IPS-15b (cell line): ENCODE measurements around the gene ANKRD62.
"Not testable (repeated sequence)": the region's sequence is repeated elsewhere in the genome, so short reads cannot be mapped to it uniquely, and the experiment has no call there.

ENCODE experiments used
- H3K27me3 ChIP-seq: one replicate; pipeline ENCODE4 v1.6.1; 2013; ENCODE audit warnings: low read length; ENCODE audit not compliant: control insufficient read depth, insufficient read depth
- H3K36me3 ChIP-seq: one replicate; pipeline ENCODE4 v1.6.1; 2013; ENCODE audit warnings: low read length; ENCODE audit not compliant: control insufficient read depth, insufficient read depth
- H3K4me1 ChIP-seq: one replicate; pipeline ENCODE4 v1.6.1; 2013; ENCODE audit warnings: mild to moderate bottlenecking, low read length; ENCODE audit not compliant: control insufficient read depth, insufficient read depth
- H3K4me3 ChIP-seq: one replicate; pipeline ENCODE4 v1.5.1; 2013; ENCODE audit warnings: low read depth, low read length
- H3K9ac ChIP-seq: one replicate; pipeline ENCODE4 v1.6.1; 2013; ENCODE audit warnings: low read depth, mild to moderate bottlenecking, low read length
- H3K9me3 ChIP-seq: one replicate; pipeline ENCODE4 v1.6.1; 2013; ENCODE audit warnings: mild to moderate bottlenecking, low read length; ENCODE audit not compliant: control insufficient read depth, insufficient read depth

The ANKRD62 gene

DNA sequence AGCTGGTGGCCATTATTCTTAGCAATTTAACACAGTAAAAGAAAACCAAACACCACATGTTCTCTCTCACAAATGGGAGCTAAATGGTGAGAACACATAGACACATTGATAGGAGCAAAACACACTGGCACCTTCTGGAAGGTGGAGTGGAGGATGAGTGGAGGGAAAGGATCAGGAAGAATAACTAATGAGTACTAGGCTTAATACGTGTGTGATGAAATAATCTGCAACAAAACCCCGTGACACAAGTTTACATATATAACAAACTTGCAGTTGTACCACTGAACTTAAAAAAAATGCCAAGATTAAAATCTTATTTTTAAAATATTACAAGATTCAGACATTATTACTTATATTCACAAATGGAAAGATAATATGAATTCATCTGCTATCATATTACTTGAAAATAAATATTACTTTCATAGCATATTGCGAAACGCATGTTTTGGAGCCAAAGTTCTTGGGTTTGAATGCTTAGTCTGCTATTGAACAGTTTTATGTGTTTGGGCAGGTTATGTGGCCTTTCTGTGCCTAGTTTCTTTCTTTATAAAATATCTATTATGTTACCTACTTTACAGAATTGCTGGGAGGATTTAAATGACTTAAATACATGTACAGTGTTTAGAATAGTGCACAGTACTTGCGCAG lies 20.5 kb downstream of the ANKRD62 start:
- H3K9me3 ChIP-seq: no peaks in the 10 kb centered on the region
- H3K9ac ChIP-seq: no peak overlapping the region
- H3K4me1 ChIP-seq: no peaks in the 10 kb centered on the region
- no peak overlapping the region for H3K4me3 ChIP-seq
- no peaks in the 10 kb centered on the region for H3K27me3 ChIP-seq
- H3K36me3 ChIP-seq: no peaks in the 10 kb centered on the region

DNA sequence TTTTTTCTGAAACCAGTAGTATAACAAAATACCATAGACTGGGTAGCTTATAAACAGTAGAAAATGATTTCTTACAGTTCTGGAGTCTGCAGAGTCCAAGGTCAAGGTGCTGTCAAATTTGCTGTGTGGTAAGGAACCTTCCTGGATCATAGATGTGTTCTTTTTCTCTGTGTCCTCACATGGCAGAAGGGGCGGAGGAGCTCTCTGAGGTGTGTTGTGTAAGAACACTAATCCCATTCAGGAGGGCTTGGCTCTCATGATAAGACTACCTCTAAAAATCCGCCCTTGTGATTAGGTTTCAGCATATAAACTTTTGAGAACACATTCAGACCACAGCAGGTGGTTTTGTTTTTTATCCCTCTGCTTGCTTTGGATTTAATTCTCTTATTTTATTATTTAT lies 25.7 kb downstream of the ANKRD62 start:
- no peaks in the 10 kb centered on the region for H3K4me1 ChIP-seq
- no peak overlapping the region for H3K4me3 ChIP-seq
- H3K9me3 ChIP-seq: no peaks in the 10 kb centered on the region
- H3K27me3 ChIP-seq: no peaks in the 10 kb centered on the region
- H3K9ac ChIP-seq: no peak overlapping the region
- no peaks in the 10 kb centered on the region for H3K36me3 ChIP-seq

DNA sequence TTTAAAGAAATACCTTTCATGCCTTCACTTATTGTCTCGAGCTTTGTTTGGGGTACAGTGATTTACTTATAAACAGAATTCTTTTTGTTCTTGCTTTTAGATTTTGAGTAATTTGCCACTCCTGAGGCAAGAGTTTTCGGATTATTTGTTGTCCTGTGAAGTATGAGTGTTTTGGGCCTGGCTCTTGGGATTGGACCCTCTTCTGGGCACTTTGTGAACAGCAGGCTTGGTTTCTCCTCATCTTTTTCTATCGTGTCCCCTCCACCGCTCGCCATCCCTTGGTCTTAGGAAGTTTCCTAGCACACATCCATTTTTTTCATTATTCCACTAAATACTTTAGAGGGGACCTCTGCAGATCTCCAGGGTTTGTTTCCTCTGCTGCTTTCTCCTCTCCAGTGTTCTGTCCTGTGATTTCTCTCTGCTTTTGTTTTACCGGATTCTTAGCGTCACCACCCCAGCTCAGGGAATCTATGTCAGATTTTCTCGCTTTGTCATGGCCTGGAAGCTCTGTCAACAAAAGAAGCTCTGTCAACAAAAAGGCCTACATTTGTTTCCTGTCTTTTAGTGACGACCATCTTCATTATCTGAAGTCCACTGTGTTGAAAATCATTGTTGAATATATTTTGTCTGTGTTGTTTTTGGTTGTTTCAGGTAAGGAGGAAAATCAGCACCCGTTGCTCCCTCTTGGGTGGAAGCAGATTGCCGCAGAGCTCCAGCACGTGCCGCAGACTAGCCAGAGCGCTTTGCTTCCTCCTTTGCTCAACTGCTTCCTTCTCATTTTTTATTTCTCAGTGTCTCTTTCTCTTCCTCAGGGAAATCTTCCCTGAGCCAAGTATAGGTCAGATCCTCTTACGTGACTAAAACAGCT lies 27.8 kb downstream of the ANKRD62 start:
- Histone ChIP-seq H3K36me3 (no peaks in the 10 kb centered on the region), H3K4me3 (no peak overlapping the region), H3K9me3 (no peaks in the 10 kb centered on the region), H3K4me1 (no peaks in the 10 kb centered on the region), H3K9ac (no peak overlapping the region), H3K27me3 (no peaks in the 10 kb centered on the region)

DNA sequence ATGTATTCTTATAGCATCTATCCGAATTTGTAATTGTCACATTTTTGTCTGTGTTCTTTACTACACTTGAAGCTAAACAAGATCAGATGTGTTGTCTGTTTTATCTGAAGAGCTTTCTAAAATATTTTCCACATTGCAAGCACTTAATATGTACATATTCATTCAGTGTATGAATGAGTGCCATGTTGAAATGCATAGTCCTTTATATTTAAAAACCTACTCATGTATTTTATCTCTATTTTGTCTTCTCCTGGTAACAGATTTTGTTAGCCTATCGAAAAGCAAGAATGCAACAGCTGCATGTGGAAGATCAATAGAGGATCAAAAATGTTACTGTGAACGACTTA lies 28.4 kb downstream of the ANKRD62 start:
- H3K9ac ChIP-seq, H3K27me3 ChIP-seq, H3K9me3 ChIP-seq, H3K36me3 ChIP-seq, H3K4me3 ChIP-seq, H3K4me1 ChIP-seq: not testable (repeated sequence)

DNA sequence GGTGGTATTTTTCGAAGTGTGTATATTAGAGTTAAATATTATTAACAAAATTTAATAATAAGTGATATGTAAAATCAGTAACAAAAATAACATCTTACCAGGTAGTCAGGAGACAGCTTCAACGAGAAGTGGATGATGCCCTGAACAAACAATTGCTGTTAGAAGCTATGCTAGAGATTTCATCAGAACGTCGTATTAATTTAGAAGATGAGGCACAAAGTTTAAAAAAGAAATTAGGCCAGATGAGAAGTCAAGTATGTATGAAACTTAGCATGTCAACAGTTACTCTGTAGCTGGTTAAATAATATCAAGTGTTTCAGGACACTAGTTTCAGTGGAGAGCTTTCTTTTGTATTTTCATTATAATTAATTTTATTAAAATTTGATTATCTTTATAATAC lies 34.0 kb downstream of the ANKRD62 start:
- not testable (repeated sequence) for H3K9ac ChIP-seq, H3K4me3 ChIP-seq, H3K9me3 ChIP-seq, H3K4me1 ChIP-seq, H3K36me3 ChIP-seq, H3K27me3 ChIP-seq

DNA sequence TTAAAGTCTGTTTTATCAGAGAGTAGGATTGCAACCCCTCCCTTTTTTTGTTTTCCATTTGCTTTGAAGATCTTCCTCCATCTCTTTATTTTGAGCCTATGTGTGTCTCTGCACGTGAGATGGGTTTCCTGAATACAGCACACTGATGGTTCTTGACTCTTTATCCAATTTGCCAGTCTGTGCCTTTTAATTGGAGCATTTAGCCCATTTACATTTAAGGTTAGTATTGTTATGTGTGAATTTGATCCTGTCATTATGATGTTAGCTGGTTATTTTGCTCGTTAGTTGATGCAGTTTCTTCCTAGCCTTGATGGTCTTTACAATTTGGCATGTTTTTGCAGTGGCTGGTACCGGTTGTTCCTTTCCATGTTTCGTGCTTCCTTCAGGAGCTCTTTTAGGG lies 45.2 kb downstream of the ANKRD62 start:
- not testable (repeated sequence) for H3K27me3 ChIP-seq, H3K4me1 ChIP-seq, H3K36me3 ChIP-seq, H3K9ac ChIP-seq, H3K9me3 ChIP-seq, H3K4me3 ChIP-seq

DNA sequence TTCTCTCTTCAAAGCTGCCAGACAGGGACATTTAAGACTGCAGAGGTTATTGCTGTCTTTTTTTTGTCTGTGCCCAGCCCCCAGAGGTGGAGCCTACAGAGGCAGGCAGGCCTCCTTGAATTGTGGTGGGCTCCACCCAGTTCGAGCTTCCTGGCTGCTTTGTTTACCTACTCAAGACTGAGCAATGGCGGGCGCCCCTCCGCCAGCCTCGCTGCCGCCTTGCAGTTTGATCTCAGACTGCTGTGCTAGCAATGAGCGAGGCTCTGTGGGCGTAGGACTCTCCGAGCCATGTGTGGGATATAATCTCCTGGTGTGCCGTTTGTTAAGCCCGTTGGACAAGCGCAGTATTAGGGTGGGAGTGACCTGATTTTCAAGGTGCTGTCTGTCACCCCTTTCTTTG lies 47.2 kb downstream of the ANKRD62 start:
- H3K9ac ChIP-seq, H3K36me3 ChIP-seq, H3K27me3 ChIP-seq, H3K9me3 ChIP-seq, H3K4me1 ChIP-seq, H3K4me3 ChIP-seq: not testable (repeated sequence)

DNA sequence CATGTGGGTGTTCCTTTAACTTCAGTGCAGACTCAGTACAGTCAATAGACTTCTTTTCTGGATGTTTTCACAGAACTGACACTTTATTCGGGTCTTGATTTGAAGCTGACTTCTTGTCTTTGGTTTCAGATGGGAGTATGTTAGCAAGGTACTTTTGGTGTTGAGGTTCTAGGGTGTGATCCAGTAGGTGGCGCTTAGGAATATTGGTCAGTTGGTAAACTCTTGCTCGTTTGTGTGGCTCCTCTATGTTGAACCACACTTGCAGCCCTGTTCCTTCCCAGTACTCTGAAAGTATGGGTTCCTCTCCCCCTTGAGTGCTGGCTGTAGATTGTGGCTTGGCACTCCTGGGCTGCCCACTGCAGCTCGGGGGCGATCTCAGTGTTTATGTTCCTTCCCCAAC lies 48.1 kb downstream of the ANKRD62 start:
- not testable (repeated sequence) for H3K9me3 ChIP-seq, H3K9ac ChIP-seq, H3K36me3 ChIP-seq, H3K4me1 ChIP-seq, H3K4me3 ChIP-seq, H3K27me3 ChIP-seq

DNA sequence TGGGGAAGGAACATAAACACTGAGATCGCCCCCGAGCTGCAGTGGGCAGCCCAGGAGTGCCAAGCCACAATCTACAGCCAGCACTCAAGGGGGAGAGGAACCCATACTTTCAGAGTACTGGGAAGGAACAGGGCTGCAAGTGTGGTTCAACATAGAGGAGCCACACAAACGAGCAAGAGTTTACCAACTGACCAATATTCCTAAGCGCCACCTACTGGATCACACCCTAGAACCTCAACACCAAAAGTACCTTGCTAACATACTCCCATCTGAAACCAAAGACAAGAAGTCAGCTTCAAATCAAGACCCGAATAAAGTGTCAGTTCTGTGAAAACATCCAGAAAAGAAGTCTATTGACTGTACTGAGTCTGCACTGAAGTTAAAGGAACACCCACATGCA lies 55.8 kb downstream of the ANKRD62 start:
- not testable (repeated sequence) for H3K9ac ChIP-seq, H3K4me1 ChIP-seq, H3K4me3 ChIP-seq

DNA sequence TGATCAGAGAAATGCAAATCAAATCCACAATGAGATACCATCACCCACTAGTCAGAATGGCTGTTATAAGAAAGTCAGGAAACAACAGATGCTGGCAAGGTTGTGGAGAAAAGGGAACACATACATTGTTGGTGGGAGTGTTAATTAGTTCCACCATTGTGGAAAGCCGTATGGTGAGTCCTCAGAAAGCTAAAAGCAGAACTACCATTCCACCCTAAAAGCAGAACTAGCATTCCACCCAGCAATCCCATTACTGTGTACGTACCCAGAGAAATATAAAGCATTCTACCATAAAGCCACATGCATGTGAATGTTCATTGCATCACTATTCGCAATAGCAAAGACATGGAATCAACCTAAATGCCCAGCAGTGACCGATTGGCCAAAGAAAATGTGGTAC lies 60.7 kb downstream of the ANKRD62 start:
- no peaks in the 10 kb centered on the region for H3K4me1 ChIP-seq
- H3K9ac ChIP-seq: no peak overlapping the region
- no peaks in the 10 kb centered on the region for H3K36me3 ChIP-seq
- H3K4me3 ChIP-seq: no peak overlapping the region
- H3K9me3 ChIP-seq: no peaks in the 10 kb centered on the region
- no peaks in the 10 kb centered on the region for H3K27me3 ChIP-seq

More for the DNA sequence above, 55.8 kb downstream of the ANKRD62 start:
- not testable (repeated sequence) for H3K9me3 ChIP-seq, H3K27me3 ChIP-seq, H3K36me3 ChIP-seq

DNA sequence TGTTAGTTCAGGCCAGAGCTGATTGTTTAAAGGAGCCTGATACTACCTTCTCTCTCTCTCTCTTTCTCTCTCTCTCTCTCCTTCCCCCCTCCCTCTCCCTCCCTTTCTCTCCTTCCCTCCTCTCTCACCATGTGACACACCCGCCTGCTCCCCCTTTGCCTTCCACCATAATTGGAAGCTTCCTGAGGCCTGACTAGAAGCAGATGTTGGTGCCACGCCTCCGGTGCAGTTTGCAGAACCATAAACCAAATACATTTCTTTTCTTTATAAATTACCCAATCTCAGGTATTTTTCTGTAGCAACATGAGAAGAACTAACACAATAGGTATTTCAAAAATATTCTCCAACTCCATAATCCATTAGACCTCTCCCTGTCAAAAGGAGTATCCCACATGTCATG lies 62.4 kb downstream of the ANKRD62 start:
- Histone ChIP-seq H3K36me3 (no peaks in the 10 kb centered on the region), H3K9me3 (no peaks in the 10 kb centered on the region), H3K4me1 (peaks cover 4% of the 10 kb centered on the region), H3K9ac (no peak overlapping the region), H3K4me3 (no peak overlapping the region), H3K27me3 (no peaks in the 10 kb centered on the region)

DNA sequence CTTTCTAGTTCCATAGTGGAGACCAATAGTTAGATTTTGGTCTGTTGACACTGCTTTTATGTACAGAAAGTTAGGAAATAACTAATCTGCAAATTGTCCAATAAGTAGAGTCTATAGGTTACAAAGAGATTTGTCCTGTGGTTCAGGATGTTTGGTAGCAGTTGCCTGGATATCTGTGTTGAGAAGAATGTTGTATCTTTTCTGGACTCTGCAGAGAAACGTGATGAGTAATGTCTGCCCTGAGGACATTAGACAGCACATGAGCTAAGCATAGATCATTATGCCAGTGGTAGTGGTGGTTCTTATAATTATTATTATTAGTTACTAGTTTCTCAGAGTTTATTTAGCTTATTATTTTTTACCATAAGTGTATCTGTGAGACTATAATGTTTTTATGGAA lies 65.8 kb downstream of the ANKRD62 start:
- Histone ChIP-seq H3K27me3 (no peaks in the 10 kb centered on the region), H3K4me3 (no peak overlapping the region), H3K9ac (no peak overlapping the region), H3K4me1 (peaks cover 4% of the 10 kb centered on the region), H3K36me3 (no peaks in the 10 kb centered on the region), H3K9me3 (no peaks in the 10 kb centered on the region)
